AG04450 (cell line): ENCODE data around the gene MACROD2. TPM values are rescaled to one million over a fixed set of nuclear protein-coding genes. Genes with fewer than 3 reads are reported as not detected.

Experiments
- CTCF ChIA-PET: fragments of 300-600, 350-600 bp; formaldehyde crosslinking; extraction: SDS; loops from one replicate; lab custom pipeline; 2022; ENCODE audit warnings: antibody characterized with exemption, inconsistent platforms; lab: Charles Lee
- POLR2A ChIA-PET: fragments of 350-600 bp; formaldehyde crosslinking; extraction: SDS; loops from one replicate; lab custom pipeline; 2021; ENCODE audit warnings: antibody characterized with exemption, inconsistent platforms; lab: Yijun Ruan, JAX
- DNase-seq: peaks from one replicate; pipeline ENCODE4 v3.0.0-alpha.2; 2011; ENCODE audit warnings: low read depth, low spot score
- H3K27ac ChIP-seq: one replicate; pipeline ENCODE4 v1.5.1; 2012; ENCODE audit warnings: low read depth, low read length, control low read depth
- H3K27me3 ChIP-seq: one replicate; pipeline ENCODE4 v1.6.0; 2012; ENCODE audit warnings: low read length; ENCODE audit not compliant: control insufficient read depth, insufficient read depth
- H3K4me3 ChIP-seq: 2 replicates; pipeline ENCODE4 v1.5.1; 2011; ENCODE audit warnings: mild to moderate bottlenecking, low read depth, low read length, control low read depth
- H3K9me3 ChIP-seq: 2 replicates; pipeline ENCODE4 v1.5.1; 2012; ENCODE audit warnings: low read length; ENCODE audit not compliant: control insufficient read depth, insufficient read depth
- polyA plus RNA-seq: library from polyadenylated mRNA; depleted of rRNA; stranded (reverse); fragments of >200 nt; gene quantifications from 2 replicates; pipeline ENCODE4 v1.2.3, GENCODE V29; 2011
- TF ChIP-seq, protein P1 (sequence below): IDR thresholded peaks from 2 replicates; pipeline ENCODE4 v1.5.1; 2011; ENCODE audit warnings: low read depth, low read length, control low read depth, inconsistent platforms

MACROD2 gene
- polyA plus RNA-seq, 1 experiment = 0.02 TPM

DNA sequence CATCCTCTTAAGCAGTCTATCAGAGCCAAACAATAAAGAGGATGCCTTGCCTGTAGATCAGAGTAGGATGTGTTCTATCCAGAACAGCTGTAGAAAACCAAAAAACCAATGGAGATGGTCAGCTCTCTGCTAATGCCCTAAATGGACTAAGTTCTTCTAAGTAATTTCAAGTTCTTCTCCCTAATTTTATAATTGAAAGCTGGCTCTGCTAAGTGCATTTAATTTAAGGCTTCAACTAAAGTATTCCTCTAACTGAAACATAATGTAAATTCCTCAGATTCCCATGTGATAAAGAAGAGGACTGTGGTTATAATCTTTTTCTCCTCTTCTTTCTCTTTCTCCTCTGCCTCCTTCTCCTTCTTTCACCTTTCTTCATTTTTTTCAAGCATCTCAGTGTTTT, 1868.4 kb downstream of the MACROD2 start:
- CTCF ChIA-PET = no interaction called here
- no peak overlapping the region for H3K27ac ChIP-seq

DNA sequence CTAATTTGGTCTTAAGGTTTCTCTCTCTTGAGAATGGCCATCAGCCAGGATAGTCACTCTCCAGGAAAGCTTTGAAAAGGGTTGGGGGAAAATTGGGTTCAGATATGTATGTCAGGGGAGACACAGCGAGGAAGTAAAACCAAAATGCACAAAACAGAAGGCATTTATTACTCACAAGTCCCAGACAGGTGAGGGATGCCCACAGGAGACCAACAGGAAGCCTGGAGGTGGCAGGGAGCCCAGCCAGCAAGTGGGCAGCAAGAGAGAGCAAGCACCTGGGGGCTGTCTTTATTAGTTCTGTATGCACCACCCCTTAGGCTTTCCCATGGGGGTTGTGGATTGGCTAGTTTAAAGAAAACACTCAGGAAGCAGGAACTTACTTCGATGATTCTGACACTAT, 1870.2 kb downstream of the MACROD2 start:
- CTCF ChIA-PET = no interaction called here

More for the DNA sequence above, 1868.4 kb downstream of the MACROD2 start:
- TF ChIP-seq, protein P1, sequence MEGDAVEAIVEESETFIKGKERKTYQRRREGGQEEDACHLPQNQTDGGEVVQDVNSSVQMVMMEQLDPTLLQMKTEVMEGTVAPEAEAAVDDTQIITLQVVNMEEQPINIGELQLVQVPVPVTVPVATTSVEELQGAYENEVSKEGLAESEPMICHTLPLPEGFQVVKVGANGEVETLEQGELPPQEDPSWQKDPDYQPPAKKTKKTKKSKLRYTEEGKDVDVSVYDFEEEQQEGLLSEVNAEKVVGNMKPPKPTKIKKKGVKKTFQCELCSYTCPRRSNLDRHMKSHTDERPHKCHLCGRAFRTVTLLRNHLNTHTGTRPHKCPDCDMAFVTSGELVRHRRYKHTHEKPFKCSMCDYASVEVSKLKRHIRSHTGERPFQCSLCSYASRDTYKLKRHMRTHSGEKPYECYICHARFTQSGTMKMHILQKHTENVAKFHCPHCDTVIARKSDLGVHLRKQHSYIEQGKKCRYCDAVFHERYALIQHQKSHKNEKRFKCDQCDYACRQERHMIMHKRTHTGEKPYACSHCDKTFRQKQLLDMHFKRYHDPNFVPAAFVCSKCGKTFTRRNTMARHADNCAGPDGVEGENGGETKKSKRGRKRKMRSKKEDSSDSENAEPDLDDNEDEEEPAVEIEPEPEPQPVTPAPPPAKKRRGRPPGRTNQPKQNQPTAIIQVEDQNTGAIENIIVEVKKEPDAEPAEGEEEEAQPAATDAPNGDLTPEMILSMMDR = no peak
- Histone ChIP-seq H3K4me3 (no peak overlapping the region), H3K27me3 (no peaks in the 10 kb centered on the region), H3K9me3 (no peaks in the 10 kb centered on the region)
- DNase-seq = no peak
- POLR2A ChIA-PET = no interaction called here

DNA sequence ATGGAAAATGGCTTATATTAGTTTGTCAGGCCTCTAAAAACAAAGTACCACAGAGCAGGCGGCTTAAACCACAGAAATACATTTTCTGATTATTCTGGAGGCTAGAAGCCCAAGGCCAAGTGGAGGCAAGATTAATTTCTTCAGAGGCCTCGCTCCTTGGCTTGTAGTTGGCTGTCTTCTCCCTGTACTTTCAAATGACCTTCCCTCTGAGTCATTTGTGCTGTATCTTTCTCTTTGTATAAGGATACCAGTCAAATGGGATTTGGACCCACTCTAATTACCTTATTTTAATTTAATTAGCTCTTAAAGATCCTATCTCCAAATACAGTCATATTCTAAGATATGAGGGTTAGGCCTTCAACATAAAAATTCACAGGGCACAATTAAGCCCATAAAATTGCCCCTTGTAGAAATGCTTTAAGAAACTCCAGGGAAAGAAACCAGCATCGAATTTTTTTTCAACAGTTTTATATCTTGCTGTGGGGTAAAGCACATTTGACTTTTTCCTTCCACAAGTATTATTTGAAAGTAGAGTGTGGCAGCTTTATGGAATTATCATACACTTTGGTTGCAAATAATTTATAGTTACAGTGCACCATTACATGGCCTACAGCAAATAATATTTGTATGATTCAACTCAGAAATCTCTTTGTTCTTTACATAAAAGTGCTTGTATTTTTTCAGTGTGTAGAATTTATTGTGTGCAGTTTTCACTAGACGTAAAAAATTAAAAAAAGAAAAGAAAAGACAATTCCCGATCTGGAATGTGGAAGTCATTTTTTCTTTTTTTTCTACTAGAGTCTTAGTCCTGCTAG, 1871.8 kb downstream of the MACROD2 start:
- Histone ChIP-seq H3K27me3 (no peaks in the 10 kb centered on the region), H3K9me3 (no peaks in the 10 kb centered on the region), H3K4me3 (no peak overlapping the region), H3K27ac (no peak overlapping the region)
- no peak for DNase-seq
- POLR2A ChIA-PET = no interaction called here
- CTCF ChIA-PET = no interaction called here
- TF ChIP-seq, protein P1 = no peak

More for the DNA sequence above, 1870.2 kb downstream of the MACROD2 start:
- Histone ChIP-seq H3K27ac (no peak overlapping the region), H3K9me3 (no peaks in the 10 kb centered on the region), H3K27me3 (no peaks in the 10 kb centered on the region), H3K4me3 (no peak overlapping the region)
- POLR2A ChIA-PET = no interaction called here
- DNase-seq = no peak
- TF ChIP-seq, protein P1 = no peak

DNA sequence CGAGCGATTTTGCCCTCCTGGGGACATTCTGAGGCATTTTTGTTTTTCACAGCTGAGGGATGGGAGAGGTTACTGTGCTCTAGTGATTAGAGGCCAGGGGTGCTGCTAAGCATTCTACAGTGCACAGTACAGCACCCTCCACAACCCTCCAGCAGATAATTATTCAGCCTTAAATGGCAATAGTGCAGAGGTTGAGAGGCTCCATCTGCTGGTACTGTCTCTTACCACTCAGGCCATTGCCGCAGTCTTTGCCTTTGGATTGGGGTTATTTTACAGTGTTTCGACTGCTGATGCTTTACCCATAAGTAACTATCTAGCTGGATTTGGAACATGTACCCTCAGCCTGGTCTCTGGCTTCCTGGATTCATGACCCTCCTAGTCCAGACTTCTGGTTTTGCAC, 1872.6 kb downstream of the MACROD2 start:
- CTCF ChIA-PET = no interaction called here
- Histone ChIP-seq H3K27me3 (no peaks in the 10 kb centered on the region), H3K4me3 (no peak overlapping the region), H3K27ac (no peak overlapping the region), H3K9me3 (no peaks in the 10 kb centered on the region)
- POLR2A ChIA-PET = no interaction called here
- TF ChIP-seq, protein P1 = no peak
- no peak for DNase-seq

DNA sequence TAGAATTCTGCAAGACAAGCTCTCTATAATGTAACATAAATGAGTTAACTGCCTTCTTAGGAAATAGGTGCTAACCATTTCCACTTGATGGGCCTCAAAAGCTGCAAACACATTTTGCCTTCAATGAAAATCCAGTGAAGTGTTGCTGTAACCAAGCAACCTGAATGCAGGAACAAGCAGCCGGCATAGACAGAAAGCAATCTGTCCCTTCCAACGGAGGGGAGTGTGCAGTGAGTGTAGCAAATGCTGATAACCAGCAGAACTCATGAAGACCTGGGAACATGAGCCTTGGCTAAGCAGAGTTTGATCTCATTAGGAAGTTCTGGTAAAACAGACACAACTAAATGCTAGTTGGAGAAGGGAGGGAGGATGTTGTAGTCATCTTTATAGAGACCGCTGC, 1880.1 kb downstream of the MACROD2 start:
- TF ChIP-seq, protein P1 = no peak
- no peak for DNase-seq
- Histone ChIP-seq H3K9me3 (no peaks in the 10 kb centered on the region), H3K27ac (no peak overlapping the region), H3K27me3 (no peaks in the 10 kb centered on the region), H3K4me3 (no peak overlapping the region)
- ChIA-PET CTCF (no interaction called here), POLR2A (no interaction called here)
